ENCODE results near the gene GSTT2. TPM values are rescaled to one million over a fixed set of nuclear protein-coding genes. Genes with fewer than 3 reads are reported as not detected.

The GSTT2 gene
- total and polyA plus RNA-seq, 2 experiments from 2014 or later: 0.44 TPM; not detected in 1

DNA sequence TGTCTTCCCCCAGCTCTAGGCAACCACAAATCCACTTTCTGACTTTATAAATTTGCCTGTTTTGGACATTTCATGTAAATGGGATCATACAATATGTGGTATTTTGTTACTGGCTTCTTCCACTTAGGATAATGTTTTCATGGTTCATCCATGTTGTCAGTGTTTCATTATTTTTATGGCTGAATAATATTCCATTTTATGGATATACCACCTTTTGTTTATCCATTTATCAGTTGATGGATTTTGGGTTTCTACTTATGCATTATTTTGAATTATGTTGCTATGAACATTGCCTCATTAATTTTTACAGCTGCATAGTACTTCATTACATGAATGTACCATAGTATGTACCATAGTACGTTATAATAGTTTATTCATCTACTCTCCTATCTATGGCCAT is 36.2 kb downstream of the GSTT2 start:
- no peaks in the 10 kb centered on the region for H3K9me2 ChIP-seq (ENCODE audit: insufficient read depth)
- H2AFZ ChIP-seq: no peak overlapping the region
- H3K4me1 ChIP-seq (ENCODE audit: insufficient read depth): 0 out of 2 replicates have a peak, but pooled peaks cover 5% of the 10 kb centered on the region
- H3K4me3 ChIP-seq: no peak overlapping the region
- H3K27ac ChIP-seq (ENCODE audit: low read depth): no peak overlapping the region
- Mint-ChIP-seq H3K36me3 (ENCODE audit: low read depth) (peaks cover 8% of the 10 kb centered on the region; the same call in 2 of the 3 replicates), H3K27me3 (ENCODE audit: insufficient read depth, low read depth, poor library complexity) (no peaks in the 10 kb centered on the region), H3K27ac (no peak overlapping the region), H3K4me3 (no peak overlapping the region), H3K4me1 (peaks cover 4% of the 10 kb centered on the region; the same call in 2 of the 3 replicates), H3K9me3 (no peaks in the 10 kb centered on the region)
- H3K4me2 ChIP-seq: no peak overlapping the region
- H4K20me1 ChIP-seq (replicated peaks; ENCODE audit: insufficient read depth): no peaks in the 10 kb centered on the region
- ATAC-seq (no peak), DNase-seq (ENCODE audit: low spot score) (no peak)
- 0 out of 2 replicates have a peak, but pooled peaks cover 3% of the 10 kb centered on the region for H3F3A ChIP-seq (replicated peaks; ENCODE audit: low read depth)
- no peaks in the 10 kb centered on the region; the same call in 1 of the 2 replicates for H3K36me3 ChIP-seq (ENCODE audit: insufficient read depth)
- H3K27me3 ChIP-seq (ENCODE audit: insufficient read depth): no peaks in the 10 kb centered on the region
- peaks cover 78% of the 10 kb centered on the region for H3K79me2 ChIP-seq (replicated peaks; ENCODE audit: insufficient read depth)
- no peak for TF ChIP-seq ZNF114 (CRISPR knock-in tag; IDR thresholded peaks at IDR 0.05)

DNA sequence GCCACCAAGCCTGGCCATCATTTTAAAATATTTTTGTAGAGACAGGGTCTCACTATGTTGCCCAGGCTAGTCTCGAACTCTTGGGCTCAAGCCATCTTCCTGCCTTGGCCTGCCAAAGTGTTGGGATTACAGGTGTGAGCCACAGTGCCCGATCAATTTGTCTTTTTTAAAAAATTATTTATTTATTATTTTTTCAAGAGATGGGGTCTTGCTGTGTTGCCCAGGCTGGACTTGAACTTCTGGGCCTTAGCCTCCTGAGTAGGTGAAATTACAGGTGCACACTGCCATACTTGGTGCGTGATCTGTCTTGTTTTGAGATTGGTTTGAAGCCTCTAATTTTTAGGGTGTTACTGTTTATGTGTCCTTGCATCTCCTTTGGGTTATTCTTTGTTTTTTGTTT is 41.4 kb downstream of the GSTT2 start:
- no peaks in the 10 kb centered on the region for H3K9me2 ChIP-seq (ENCODE audit: insufficient read depth)
- H3K4me3 ChIP-seq: no peak overlapping the region
- no peak overlapping the region for H2AFZ ChIP-seq
- H3K36me3 Mint-ChIP-seq (ENCODE audit: low read depth): peaks cover 7% of the 10 kb centered on the region; the same call in 2 of the 3 replicates
- H3K27me3 Mint-ChIP-seq (ENCODE audit: insufficient read depth, low read depth, poor library complexity): no peaks in the 10 kb centered on the region
- no peak overlapping the region for H3K4me3 Mint-ChIP-seq
- no peaks in the 10 kb centered on the region for H3K4me1 ChIP-seq (ENCODE audit: insufficient read depth)
- DNase-seq (ENCODE audit: low spot score) (no peak), ATAC-seq (no peak)
- no peak overlapping the region for H3K4me2 ChIP-seq
- H3F3A ChIP-seq (replicated peaks; ENCODE audit: low read depth): no peaks in the 10 kb centered on the region
- H4K20me1 ChIP-seq (replicated peaks; ENCODE audit: insufficient read depth): no peaks in the 10 kb centered on the region; the same call in 1 of the 2 replicates
- peaks cover 48% of the 10 kb centered on the region for H3K79me2 ChIP-seq (replicated peaks; ENCODE audit: insufficient read depth)
- H3K27ac Mint-ChIP-seq: no peak overlapping the region
- no peak overlapping the region for H3K27ac ChIP-seq (ENCODE audit: low read depth)
- H3K9me3 Mint-ChIP-seq: no peaks in the 10 kb centered on the region; the same call in 2 of the 3 replicates
- peaks cover 6% of the 10 kb centered on the region; the same call in 2 of the 3 replicates for H3K4me1 Mint-ChIP-seq
- H3K27me3 ChIP-seq (ENCODE audit: insufficient read depth): no peaks in the 10 kb centered on the region
- H3K36me3 ChIP-seq (ENCODE audit: insufficient read depth): no peaks in the 10 kb centered on the region; the same call in 1 of the 2 replicates
- TF ChIP-seq JUNB (IDR thresholded peaks at IDR 0.05; ENCODE audit: unreplicated experiment): no peak
- no peak for TF ChIP-seq STAT1 (IDR thresholded peaks at IDR 0.05; ENCODE audit: unreplicated experiment)
- TF ChIP-seq, protein P1, sequence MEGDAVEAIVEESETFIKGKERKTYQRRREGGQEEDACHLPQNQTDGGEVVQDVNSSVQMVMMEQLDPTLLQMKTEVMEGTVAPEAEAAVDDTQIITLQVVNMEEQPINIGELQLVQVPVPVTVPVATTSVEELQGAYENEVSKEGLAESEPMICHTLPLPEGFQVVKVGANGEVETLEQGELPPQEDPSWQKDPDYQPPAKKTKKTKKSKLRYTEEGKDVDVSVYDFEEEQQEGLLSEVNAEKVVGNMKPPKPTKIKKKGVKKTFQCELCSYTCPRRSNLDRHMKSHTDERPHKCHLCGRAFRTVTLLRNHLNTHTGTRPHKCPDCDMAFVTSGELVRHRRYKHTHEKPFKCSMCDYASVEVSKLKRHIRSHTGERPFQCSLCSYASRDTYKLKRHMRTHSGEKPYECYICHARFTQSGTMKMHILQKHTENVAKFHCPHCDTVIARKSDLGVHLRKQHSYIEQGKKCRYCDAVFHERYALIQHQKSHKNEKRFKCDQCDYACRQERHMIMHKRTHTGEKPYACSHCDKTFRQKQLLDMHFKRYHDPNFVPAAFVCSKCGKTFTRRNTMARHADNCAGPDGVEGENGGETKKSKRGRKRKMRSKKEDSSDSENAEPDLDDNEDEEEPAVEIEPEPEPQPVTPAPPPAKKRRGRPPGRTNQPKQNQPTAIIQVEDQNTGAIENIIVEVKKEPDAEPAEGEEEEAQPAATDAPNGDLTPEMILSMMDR (conservative IDR thresholded peaks at IDR 0.05; ENCODE audit: low read depth in 2 of 2): no peak
- TF ChIP-seq NANOG (IDR thresholded peaks at IDR 0.05; ENCODE audit: borderline replicate concordance): no peak
- TF ChIP-seq ZNF331 (CRISPR knock-in tag; IDR thresholded peaks at IDR 0.05; ENCODE audit: low read depth): no peak
- no peak for TF ChIP-seq POLR2AphosphoS5 (IDR thresholded peaks at IDR 0.05; ENCODE audit: low read depth)
- no peak for TF ChIP-seq EZH2phosphoT487 (IDR thresholded peaks at IDR 0.05; ENCODE audit: unreplicated experiment)
- no peak for TF ChIP-seq EZH2 (IDR thresholded peaks at IDR 0.05; ENCODE audit: low read depth, unreplicated experiment)
- TF ChIP-seq CREB1 (CRISPR knock-in tag; IDR thresholded peaks at IDR 0.05; ENCODE audit: low read depth): no peak
- TF ChIP-seq, protein P2, sequence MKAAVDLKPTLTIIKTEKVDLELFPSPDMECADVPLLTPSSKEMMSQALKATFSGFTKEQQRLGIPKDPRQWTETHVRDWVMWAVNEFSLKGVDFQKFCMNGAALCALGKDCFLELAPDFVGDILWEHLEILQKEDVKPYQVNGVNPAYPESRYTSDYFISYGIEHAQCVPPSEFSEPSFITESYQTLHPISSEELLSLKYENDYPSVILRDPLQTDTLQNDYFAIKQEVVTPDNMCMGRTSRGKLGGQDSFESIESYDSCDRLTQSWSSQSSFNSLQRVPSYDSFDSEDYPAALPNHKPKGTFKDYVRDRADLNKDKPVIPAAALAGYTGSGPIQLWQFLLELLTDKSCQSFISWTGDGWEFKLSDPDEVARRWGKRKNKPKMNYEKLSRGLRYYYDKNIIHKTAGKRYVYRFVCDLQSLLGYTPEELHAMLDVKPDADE (IDR thresholded peaks at IDR 0.05): no peak
- no peak for TF ChIP-seq ZNF114 (CRISPR knock-in tag; IDR thresholded peaks at IDR 0.05)
- TF ChIP-seq, protein P3, sequence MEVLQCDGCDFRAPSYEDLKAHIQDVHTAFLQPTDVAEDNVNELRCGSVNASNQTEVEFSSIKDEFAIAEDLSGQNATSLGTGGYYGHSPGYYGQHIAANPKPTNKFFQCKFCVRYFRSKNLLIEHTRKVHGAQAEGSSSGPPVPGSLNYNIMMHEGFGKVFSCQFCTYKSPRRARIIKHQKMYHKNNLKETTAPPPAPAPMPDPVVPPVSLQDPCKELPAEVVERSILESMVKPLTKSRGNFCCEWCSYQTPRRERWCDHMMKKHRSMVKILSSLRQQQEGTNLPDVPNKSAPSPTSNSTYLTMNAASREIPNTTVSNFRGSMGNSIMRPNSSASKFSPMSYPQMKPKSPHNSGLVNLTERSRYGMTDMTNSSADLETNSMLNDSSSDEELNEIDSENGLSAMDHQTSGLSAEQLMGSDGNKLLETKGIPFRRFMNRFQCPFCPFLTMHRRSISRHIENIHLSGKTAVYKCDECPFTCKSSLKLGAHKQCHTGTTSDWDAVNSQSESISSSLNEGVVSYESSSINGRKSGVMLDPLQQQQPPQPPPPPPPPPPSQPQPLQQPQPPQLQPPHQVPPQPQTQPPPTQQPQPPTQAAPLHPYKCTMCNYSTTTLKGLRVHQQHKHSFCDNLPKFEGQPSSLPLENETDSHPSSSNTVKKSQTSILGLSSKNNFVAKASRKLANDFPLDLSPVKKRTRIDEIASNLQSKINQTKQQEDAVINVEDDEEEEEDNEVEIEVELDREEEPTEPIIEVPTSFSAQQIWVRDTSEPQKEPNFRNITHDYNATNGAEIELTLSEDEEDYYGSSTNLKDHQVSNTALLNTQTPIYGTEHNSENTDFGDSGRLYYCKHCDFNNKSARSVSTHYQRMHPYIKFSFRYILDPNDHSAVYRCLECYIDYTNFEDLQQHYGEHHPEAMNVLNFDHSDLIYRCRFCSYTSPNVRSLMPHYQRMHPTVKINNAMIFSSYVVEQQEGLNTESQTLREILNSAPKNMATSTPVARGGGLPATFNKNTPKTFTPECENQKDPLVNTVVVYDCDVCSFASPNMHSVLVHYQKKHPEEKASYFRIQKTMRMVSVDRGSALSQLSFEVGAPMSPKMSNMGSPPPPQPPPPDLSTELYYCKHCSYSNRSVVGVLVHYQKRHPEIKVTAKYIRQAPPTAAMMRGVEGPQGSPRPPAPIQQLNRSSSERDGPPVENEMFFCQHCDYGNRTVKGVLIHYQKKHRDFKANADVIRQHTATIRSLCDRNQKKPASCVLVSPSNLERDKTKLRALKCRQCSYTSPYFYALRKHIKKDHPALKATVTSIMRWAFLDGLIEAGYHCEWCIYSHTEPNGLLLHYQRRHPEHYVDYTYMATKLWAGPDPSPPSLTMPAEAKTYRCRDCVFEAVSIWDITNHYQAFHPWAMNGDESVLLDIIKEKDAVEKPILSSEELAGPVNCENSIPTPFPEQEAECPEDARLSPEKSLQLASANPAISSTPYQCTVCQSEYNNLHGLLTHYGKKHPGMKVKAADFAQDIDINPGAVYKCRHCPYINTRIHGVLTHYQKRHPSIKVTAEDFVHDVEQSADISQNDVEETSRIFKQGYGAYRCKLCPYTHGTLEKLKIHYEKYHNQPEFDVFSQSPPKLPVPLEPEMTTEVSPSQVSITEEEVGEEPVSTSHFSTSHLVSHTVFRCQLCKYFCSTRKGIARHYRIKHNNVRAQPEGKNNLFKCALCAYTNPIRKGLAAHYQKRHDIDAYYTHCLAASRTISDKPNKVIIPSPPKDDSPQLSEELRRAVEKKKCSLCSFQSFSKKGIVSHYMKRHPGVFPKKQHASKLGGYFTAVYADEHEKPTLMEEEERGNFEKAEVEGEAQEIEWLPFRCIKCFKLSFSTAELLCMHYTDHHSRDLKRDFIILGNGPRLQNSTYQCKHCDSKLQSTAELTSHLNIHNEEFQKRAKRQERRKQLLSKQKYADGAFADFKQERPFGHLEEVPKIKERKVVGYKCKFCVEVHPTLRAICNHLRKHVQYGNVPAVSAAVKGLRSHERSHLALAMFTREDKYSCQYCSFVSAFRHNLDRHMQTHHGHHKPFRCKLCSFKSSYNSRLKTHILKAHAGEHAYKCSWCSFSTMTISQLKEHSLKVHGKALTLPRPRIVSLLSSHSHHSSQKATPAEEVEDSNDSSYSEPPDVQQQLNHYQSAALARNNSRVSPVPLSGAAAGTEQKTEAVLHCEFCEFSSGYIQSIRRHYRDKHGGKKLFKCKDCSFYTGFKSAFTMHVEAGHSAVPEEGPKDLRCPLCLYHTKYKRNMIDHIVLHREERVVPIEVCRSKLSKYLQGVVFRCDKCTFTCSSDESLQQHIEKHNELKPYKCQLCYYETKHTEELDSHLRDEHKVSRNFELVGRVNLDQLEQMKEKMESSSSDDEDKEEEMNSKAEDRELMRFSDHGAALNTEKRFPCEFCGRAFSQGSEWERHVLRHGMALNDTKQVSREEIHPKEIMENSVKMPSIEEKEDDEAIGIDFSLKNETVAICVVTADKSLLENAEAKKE (CRISPR knock-in tag; IDR thresholded peaks at IDR 0.05): no peak

All from GM23338 (cell line).